Activated CD4-positive, alpha-beta T cell treated with anti-CD3 and anti-CD28 coated beads, Interleukin-2, Interleukin-6, amounts not matched to agents 100 ng/mL and 50 ng/mL, durations not matched to agents 16 hours and 8 hours (primary cell): ENCODE results near the gene AKT3.

ENCODE experiments used
- DNase-seq: peaks from one replicate; pipeline ENCODE4 v3.0.0-alpha.2; 2020

AKT3 gene

DNA sequence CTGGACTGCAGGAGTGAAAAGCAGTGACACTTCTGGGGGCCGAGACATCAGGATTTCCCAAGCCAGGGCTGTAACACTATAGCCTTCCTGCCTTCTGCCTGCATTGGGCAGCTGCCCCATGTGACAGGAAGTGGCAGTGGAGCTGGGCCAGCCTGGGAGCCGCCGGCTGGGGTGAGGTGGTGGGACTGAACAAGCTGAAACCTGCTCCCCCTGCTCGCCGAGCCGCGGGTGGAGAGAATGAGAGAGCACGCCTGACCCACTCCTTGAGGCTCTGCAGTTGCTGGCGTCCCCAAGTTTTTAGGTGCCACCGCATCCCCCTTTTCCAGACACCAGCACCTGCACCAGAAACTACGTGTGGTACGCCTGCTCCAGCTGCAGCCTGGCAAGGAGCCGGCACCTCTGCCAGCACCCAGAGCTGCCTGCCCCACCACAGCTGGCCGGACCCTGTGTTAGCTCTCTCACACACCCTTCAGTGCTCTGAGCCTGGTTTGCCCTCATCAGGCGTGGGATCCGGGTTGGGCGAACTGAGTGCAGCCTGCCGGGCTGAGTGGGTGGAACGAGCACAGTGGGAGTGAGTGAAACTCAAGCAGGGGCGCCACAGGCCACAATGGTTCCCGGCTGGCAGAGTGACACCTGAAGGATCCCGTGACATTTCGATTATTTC, 119.4 kb downstream of the AKT3 start:
- no peak for DNase-seq

GRCh38 chr1:243729956-243730355, 120.1 kb downstream of the AKT3 start:
- DNase-seq: no peak

DNA sequence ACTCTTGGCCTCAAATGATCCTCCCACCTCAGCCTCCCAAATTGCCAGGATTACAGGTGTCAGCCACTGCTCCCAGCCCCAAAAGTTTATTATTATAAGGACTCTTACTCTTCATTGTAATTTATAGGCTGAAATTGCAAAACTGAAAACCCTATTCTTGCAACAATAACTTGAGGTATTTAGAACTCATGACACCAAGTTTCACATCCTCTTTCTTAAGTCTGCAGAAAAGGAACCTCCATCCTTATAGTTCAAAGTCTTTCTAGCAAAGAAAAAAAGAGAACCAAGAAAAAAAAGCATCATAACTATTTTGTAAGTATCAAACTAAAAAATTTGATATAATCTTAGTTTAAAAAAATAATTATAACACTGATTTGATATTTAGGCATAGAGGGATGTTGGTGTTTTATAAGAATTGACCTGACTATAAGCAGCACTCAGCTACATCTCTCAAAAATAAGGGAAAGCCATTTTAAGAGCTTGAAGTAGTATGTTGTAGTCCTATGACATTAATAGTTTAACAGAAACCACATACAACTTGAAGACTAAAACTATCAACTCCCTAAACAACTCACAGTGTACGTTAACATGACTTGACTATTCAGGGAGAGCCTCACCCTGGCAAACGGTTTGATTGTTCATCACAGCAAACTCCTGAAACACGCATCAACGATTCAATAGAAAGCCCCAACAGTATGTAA, 122.4 kb downstream of the AKT3 start:
- no peak for DNase-seq

- DNase-seq: no peak
Observed at GRCh38 chr1:243726806-243727502, 123.1 kb downstream of the AKT3 start.

GRCh38 chr1:243725846-243726245, 124.2 kb downstream of the AKT3 start:
- DNase-seq: no peak

GRCh38 chr1:243725075-243725474, 125.0 kb downstream of the AKT3 start:
- DNase-seq: no peak

DNA sequence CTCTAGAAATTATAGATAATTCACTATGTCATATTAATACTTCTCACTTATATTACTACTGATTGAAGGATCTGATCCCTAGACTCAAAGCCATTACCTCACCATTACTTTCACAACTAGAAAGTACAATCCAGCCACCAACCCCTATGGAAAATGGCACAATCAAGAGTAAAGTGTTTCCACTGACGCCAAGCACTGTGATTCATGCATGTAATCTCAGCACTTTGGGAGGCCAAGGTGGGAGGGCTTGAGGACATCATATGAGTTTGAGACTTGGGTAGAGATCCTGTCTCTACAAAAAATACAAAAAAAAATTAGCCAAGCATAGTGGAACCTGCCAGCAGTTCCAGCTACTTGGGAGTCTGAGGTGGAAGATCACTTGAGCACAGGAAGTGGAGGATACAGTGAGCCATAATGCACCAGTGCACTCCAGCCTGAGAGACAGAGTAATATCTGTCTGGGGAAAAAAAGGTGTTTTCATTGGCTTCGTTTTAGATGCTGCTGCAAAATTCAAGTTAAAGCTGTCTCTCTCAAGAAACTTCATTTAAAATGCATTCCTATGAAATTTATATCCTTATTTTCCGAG, 126.5 kb downstream of the AKT3 start:
- no peak for DNase-seq

GRCh38 chr1:243723050-243723449, 127.0 kb downstream of the AKT3 start:
- DNase-seq: no peak

GRCh38 chr1:243719476-243719875, 130.6 kb downstream of the AKT3 start:
- DNase-seq: no peak

DNA sequence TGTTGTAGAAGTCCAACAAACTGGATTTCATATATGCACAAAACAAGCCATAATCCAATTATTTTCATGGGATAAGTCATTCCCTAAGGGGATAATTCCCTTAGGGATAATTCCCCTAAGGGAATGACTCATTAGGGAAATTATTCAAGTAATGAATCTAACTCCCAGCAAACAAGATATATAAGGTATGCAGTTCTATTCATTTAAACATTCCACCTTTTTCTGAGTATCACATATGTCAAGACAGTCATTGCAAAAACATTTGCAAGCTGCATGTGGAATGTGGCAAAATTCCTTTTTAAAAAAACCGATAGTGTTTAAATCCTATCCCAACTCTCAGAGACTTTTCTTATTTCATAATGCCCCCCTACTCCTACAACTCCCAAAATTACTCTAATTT, 131.2 kb downstream of the AKT3 start:
- DNase-seq: no peak

DNA sequence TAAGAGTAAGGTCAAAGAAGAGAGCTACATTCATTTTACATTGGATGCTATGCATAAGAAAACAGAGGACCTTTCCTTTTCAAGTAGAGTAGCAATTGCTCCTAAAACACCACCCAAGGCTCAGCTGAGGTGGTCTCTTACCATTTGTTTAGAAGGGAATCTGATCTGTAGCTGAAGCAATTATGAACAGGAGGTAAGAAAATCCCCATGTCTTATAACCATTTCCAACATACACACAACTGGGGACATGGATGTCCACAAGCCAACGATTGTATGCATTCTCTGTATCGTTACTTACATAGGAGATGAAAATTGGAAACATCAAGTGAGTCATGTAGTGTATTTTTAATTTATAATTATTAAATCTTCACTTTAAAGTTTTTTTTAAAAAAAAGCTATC, 132.0 kb downstream of the AKT3 start:
- no peak for DNase-seq

- DNase-seq: no peak
Observed at GRCh38 chr1:243716906-243717305, 133.1 kb downstream of the AKT3 start.

DNA sequence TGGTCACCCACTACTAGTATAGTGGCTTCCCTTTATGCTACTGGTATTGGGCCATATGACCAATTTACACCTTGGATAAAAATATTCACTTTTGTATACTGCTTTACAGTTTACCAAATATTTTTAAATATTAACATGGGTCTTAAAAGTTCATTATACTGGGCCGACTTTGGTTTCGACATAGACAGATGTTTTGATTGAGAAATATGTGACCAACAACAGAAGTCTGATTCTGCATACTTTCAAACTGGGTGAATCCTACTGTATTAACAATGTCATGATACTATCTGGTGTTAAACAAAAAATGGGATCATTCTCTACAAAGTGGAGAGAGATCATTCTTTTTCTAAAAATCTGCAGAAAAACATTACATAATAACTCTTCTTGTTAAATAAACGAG, 134.8 kb downstream of the AKT3 start:
- DNase-seq: no peak

GRCh38 chr1:243713470-243714186, 136.4 kb downstream of the AKT3 start:
- DNase-seq: no peak

DNA sequence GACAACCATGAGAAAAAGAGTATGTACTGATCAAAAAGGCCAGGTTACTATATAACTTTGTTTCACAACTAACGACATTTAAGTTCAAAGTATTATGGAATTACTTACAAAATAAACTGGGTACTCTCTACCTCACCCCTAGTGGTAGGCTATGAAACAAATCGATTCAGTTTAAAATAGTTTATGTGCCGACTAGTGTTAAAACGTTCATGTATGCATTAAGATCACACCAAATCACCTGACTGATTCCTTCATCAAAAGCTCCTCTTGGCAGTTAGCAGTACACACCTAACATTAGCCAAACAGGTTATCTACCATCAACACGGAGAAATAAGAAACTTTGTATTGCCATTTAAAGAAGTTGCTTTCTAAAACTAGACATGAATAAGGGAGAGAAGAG, 137.1 kb downstream of the AKT3 start:
- no peak for DNase-seq

GRCh38 chr1:243712242-243712641, 137.8 kb downstream of the AKT3 start:
- DNase-seq: no peak

DNA sequence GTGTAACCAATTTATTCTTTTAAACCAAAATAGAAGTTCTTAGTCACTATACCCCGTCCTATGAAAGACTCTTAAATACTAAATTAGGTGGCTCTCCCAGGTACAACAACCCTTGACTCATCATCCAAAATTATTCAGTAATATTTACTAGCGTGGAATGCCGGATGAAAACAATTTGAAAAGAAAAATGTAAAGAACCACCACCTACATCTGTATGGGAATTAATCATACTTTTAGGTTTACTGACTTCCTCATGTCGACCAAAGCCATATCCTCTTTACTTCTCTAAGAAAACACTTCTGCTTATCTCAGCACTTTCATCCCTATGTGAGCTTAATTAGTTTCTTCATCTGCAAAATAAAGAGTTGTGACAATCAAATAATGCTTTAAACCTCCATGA, 139.6 kb downstream of the AKT3 start:
- no peak for DNase-seq

DNA sequence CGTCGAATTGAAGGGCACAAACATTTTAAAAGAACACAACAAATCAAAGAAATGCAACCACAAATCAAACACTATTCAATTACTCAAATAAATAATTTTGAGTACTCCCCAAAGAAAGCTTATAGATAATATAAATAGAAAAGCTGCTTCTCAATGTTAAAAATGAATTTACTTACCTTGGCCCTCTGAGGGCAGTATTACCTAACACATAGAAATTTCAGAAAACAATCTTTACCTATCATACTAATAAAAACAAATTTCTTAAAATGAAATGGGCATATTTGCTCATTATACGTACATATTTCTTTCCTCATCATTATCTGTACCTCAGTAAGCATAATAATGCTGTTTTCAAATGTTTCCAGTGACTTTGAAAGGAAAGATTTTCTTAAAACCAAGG, 141.8 kb downstream of the AKT3 start:
- no peak for DNase-seq

DNA sequence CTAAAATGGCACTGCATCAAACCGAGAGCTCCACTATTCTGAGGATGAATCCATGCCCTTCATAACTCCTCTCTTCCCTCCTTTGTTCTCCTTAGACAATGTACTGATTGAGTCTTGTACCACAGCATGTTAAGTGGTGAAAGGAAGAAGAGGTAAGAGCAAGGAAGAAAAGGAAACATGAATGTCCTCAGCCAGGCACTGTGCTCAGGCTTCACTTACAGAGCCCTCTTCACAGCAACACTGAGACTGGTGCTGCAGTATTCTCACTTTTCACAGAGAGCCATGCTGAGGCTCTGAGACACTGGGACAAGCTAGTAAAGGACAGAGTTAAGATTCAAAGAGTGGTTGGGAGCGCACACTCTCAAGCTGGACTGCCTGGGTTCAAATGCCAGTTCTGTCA, 143.5 kb downstream of the AKT3 start:
- DNase-seq: no peak

DNA sequence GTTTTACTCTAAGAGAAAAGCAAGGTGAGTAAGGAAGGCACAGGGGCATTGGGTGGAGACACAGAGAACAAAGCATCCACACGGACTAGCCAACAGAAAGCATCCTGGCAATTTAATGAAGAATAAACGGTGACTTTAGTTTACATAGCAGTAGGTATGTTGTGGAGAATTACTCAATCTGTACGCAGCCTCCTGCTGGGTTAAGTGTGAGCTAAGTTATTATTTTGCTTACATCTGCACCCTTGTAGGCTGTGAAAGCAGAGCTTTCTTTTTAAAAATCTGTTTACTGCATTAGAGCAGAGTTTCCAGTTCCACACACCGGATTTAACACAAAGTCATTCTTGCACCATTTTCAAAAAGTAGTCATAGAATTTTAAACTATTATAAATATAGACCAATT, 144.5 kb downstream of the AKT3 start:
- no peak for DNase-seq

DNA sequence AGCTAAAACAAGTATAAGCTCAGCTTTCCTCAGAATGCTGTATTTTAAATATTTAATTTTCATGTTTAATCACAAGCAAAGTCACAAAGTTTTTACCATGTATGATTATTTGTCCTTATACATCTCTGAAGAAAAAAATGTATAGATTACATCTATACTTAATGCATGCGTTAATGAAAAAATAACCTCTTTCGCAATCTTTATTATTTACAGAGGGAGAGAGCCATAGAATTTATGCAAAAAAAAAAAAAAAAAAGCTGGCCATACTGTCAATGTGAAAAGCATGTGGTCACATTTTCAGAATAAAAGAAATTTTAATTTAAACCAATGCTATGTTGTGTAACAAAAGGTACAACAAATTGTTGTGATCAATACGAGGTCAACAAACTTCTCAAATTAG, 148.2 kb downstream of the AKT3 start:
- no peak for DNase-seq

- DNase-seq: no peak
Observed at GRCh38 chr1:243693800-243694199, 156.2 kb downstream of the AKT3 start.

GRCh38 chr1:243686159-243686558, 163.9 kb downstream of the AKT3 start:
- no peak for DNase-seq
